Skeletal muscle cell (primary cell): Measurements from ENCODE around the gene PIGN.
A peak's percentile ranks its signal among the peaks of the same experiment; 100 is the strongest.

Source experiments
- DNase-seq: peaks from one replicate; pipeline ENCODE4 v3.0.0-alpha.2; 2010; ENCODE audit warnings: low read depth
- H3K4me3 ChIP-seq: 2 replicates; pipeline ENCODE4 v1.5.1; 2011; ENCODE audit warnings: low read depth, mild to moderate bottlenecking, control low read depth, low read length, moderate library complexity

PIGN gene

DNA sequence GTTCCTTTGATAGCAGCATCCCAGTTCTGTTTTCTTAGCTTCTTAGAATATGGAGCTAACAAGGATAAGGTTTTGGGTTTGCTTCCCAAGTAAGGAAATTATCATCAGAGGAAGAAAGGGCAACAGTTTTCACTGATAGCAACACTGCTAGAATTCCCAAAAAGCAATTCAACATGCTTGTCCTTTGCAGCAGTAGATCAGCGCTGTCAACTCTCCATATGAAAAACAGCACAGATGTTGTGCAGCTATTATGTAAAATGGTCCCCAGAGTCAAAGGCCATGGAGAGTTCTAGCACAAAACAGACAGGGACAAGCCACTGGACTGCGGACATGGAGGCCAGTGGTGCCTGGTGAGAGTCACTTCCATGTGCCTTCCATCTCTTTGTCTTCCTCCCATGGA is 158.1 kb downstream of the PIGN start:
- no peak overlapping the region for H3K4me3 ChIP-seq
- DNase-seq, result no peak

- no peak for DNase-seq
- no peak overlapping the region for H3K4me3 ChIP-seq
These were observed 158.8 kb downstream of the PIGN start for GRCh38 chr18:62027914-62028520.

GRCh38 chr18:62026586-62026985 is 160.3 kb downstream of the PIGN start:
- H3K4me3 ChIP-seq, result no peak overlapping the region
- no peak for DNase-seq

GRCh38 chr18:62024983-62025382 is 161.9 kb downstream of the PIGN start:
- DNase-seq, result no peak
- H3K4me3 ChIP-seq, result no peak overlapping the region

DNA sequence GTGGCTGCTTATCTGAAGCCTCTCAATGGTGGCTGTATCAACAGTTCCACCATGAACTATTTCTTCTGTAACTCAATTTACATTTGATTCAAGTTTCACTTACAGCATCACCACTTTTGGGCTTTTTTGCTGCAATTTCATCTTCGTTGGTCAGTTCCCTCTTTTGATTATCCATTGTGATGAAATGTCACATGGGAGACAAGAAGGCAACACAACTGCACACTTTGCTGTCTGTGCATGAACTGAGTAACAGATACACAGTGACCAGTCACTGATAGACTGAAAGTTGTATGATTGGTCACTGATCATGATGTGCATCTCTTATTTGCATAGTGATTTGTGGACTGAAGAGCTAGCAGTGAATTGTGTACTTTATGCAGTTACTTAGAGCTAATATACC is 163.3 kb downstream of the PIGN start:
- DNase-seq, result no peak
- H3K4me3 ChIP-seq, result no peak overlapping the region

GRCh38 chr18:62018759-62019041 is 168.2 kb downstream of the PIGN start:
- no peak for DNase-seq
- no peak overlapping the region for H3K4me3 ChIP-seq

GRCh38 chr18:62018034-62018758 is 168.7 kb downstream of the PIGN start:
- DNase-seq, result peak; percentile 46
- no peak overlapping the region for H3K4me3 ChIP-seq

- no peak for DNase-seq
- H3K4me3 ChIP-seq, result no peak overlapping the region
These were observed 169.2 kb downstream of the PIGN start for GRCh38 chr18:62017618-62018017.

GRCh38 chr18:62011416-62011815 is 175.4 kb downstream of the PIGN start:
- no peak for DNase-seq
- H3K4me3 ChIP-seq, result no peak overlapping the region

DNA sequence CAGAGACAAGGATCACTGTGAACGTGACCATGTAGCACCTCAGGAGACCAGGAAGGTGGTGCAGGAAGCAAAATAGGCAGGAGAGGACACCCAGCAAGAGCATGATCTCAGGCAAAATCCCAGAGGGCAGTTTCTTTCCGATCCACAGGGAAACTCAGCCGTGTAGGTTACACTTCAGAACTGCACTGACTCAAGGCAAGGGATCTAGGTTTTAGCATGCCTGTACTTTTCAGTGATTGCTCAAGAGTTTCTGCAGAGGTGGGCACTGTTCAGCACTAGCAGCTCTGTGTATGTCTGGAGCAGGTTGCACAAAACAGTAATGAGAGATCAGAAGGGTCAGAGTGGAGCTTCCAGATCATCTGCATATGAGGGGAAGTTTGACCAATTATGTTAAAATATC is 177.3 kb downstream of the PIGN start:
- DNase-seq, result no peak
- H3K4me3 ChIP-seq, result no peak overlapping the region

DNA sequence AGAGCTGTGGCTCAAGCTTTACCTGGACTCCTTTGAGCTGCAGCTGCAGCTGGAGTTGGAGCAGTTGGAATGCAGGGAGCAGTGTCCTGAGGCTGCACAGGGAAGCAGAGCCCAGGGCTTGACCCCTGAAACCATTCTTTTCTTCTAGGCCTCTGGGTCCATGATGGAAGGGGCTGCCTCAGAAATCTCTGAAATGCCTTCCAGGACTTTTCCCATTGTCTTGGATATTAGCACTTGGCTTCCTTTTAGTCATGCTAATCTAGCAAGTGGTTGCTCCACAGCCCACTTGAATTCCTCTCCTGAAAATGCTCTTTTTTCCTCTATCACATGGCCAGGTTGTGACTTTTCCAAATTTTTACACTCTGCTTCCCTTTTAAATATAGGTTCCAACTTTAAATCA is 185.5 kb downstream of the PIGN start:
- no peak for DNase-seq
- H3K4me3 ChIP-seq, result no peak overlapping the region

- H3K4me3 ChIP-seq, result no peak overlapping the region
- DNase-seq, result peak; percentile 75
These were observed 187.9 kb downstream of the PIGN start for GRCh38 chr18:61998957-61999356.

- no peak overlapping the region for H3K4me3 ChIP-seq
- no peak for DNase-seq
These were observed 188.5 kb downstream of the PIGN start for GRCh38 chr18:61998335-61998734.

DNA sequence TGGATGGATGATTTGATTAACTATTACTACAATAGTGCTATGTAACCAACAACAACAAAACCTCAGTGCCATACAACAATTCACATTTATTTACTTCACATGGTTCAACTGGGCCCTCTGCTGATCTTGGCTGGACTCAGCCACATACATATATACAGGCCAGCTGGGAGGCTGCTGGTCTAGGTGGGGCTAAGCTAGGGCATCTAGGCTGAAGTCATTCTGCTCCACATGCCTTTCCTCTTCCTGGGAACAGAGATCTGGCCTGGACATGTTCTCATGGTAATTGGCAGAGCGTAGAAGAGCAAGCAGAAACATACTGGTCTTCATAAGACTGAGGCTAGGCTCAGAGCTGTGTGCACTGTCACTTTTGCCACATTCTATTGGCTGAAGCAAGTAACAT is 191.2 kb downstream of the PIGN start:
- DNase-seq, result no peak
- H3K4me3 ChIP-seq, result no peak overlapping the region

DNA sequence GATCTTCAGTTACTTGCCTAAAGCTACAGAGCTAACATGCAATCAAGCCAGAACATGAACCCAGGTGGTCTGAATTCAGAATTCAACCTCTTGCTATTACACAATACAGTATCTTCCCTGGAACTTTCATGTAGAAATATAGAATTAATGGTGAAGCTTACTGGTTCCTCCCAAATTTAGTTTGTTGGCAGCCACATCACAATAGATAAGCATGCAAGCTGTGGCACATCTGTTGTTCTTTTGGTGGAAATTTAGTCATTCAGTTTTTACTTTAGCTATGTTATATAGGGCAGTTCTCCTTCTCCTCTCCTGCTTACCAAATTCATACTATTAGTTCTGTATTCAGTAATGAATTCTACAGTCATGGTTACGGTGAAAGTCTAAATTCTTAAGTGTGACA is 193.0 kb downstream of the PIGN start:
- no peak for DNase-seq
- no peak overlapping the region for H3K4me3 ChIP-seq

DNA sequence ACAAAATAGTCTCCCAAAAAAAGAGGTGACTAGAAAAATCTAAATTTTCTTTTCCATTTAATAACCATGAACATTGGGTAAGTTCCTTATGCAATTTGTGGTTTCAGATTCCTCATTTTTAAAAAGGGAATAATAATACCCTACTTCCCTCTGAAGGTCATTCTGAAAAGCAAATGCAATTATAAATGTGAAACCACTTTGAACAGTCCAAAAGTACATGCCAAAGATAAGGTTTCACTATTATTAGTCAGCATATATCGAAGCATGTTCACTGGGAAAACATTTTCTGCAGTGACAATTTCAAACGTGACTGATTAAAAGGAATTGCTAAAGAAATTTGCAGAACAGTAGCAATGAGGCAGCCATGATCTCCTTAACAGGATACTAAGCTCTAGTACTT is 193.9 kb downstream of the PIGN start:
- peak; percentile 50 for DNase-seq
- H3K4me3 ChIP-seq, result no peak overlapping the region

DNA sequence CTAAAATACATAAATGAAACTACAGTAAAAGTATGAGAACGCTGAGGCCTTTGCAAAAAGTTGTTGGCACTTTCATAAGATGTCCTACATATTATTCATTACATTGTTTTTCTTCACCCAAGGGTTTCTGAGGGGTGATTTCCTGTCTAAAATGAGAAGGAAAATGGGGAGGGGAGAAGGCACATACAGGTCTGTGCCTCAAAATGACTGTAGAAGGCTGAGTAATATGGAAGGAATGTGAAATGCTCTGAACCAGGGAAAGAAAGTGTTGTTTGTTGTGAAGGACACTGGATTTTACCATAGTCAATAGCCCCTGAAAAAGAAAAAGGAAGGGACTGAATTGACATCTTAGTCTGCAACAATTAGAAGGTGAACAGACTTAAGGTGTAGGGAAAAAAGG is 194.6 kb downstream of the PIGN start:
- H3K4me3 ChIP-seq, result no peak overlapping the region
- peak; percentile 64 for DNase-seq

DNA sequence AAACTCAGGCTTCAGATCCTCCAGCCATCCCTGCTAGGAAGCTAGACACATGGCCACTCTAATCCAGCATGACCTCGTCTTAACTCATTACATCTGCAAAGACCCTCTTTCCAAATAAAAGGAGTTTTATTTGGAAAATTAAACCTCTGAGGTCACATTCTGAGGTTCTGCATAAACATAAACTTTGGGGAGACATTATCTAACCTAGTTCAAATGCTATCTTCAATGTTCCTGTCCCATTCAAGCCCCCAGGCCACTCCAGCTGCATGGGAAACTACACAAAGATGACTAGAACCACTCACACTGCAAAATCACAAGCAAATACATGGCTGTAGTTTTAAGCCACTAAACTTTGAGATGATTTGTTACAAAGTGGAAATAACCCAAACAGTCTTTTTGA is 195.0 kb downstream of the PIGN start:
- H3K4me3 ChIP-seq, result no peak overlapping the region
- DNase-seq, result no peak

- H3K4me3 ChIP-seq, result no peak overlapping the region
- no peak for DNase-seq
These were observed 195.7 kb downstream of the PIGN start for GRCh38 chr18:61991201-61991600.
